ENCODE measurements around the gene SF3B1. TPM values are rescaled to one million over a fixed set of nuclear protein-coding genes. Genes with fewer than 3 reads are reported as not detected.

SF3B1 gene
- total and polyA plus RNA-seq, 2 of the 13 experiments (the other 11 are each of a cell fraction or from before 2014, with no cell fraction given): 387 to 750 TPM

DNA sequence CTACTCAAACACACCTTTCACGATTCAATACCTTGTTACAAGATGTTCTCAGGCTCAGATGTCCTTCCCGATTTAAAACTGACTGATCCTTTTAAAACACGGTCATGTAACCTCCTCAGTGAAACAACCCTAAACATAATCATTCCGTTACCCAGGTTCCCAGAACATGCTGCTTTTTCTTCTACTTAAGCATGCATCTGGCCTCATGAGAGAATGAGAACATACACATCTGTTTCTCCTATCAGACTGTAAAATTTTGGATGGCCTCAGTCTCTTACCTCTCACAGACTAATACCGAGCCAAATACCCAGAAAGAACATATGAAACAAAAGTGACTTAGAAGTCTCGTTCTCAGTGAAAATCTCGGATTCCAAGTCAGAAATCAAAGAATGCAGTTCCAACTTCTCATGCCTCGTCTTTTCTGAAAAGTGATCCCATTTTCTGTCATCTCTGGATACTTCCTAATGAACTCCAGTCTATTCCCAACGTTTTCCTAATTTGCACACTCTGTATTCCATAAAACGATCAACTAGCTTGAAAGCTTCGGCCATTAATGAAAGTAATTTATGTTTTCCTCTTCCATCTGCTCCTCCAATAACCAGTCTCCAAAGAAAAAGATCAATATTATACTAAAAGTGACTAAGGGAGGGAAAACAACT, 919 bp downstream of the SF3B1 start (continued):
- TF ChIP-seq CBX1 (IDR thresholded peaks at IDR 0.05; ENCODE audit: low read depth): no peak
- no peak for TF ChIP-seq PAX8 (CRISPR knock-in tag; IDR thresholded peaks at IDR 0.05; ENCODE audit: borderline replicate concordance)
- no peak for TF ChIP-seq CREB1 (IDR thresholded peaks at IDR 0.05)
- peak; percentile 21; the same call in 1 of the 2 replicates for TF ChIP-seq CREB1 (CRISPR knock-in tag; IDR thresholded peaks at IDR 0.05)
- TF ChIP-seq KMT2A (CRISPR knock-in tag; IDR thresholded peaks at IDR 0.05): no peak
- 0 out of 2 replicates have a peak, but pooled peaks have one; percentile 48 for TF ChIP-seq ZNF878 (CRISPR knock-in tag; IDR thresholded peaks at IDR 0.05)
- TF ChIP-seq ZBTB8A (CRISPR knock-in tag; IDR thresholded peaks at IDR 0.05; ENCODE audit: borderline replicate concordance, low read depth): no peak
- TF ChIP-seq MAFF (IDR thresholded peaks at IDR 0.05; ENCODE audit: low read depth, low read length): no peak
- TF ChIP-seq, protein P1, sequence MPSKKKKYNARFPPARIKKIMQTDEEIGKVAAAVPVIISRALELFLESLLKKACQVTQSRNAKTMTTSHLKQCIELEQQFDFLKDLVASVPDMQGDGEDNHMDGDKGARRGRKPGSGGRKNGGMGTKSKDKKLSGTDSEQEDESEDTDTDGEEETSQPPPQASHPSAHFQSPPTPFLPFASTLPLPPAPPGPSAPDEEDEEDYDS (CRISPR knock-in tag; IDR thresholded peaks at IDR 0.05): no peak
- TF ChIP-seq MAF1 (CRISPR knock-in tag; IDR thresholded peaks at IDR 0.05; ENCODE audit: borderline replicate concordance): 0 out of 2 replicates have a peak, but pooled peaks have one; percentile 45
- TF ChIP-seq HHEX (CRISPR knock-in tag; IDR thresholded peaks at IDR 0.05): no peak
- peak; percentile 7; the same call in 1 of the 2 replicates for TF ChIP-seq MTF1 (CRISPR knock-in tag; IDR thresholded peaks at IDR 0.05)
- TF ChIP-seq ZNF446 (CRISPR knock-in tag; IDR thresholded peaks at IDR 0.05): 0 out of 2 replicates have a peak, but pooled peaks have one; percentile 0
- TF ChIP-seq JUN (CRISPR knock-in tag; IDR thresholded peaks at IDR 0.05): no peak
- TF ChIP-seq, protein P2, sequence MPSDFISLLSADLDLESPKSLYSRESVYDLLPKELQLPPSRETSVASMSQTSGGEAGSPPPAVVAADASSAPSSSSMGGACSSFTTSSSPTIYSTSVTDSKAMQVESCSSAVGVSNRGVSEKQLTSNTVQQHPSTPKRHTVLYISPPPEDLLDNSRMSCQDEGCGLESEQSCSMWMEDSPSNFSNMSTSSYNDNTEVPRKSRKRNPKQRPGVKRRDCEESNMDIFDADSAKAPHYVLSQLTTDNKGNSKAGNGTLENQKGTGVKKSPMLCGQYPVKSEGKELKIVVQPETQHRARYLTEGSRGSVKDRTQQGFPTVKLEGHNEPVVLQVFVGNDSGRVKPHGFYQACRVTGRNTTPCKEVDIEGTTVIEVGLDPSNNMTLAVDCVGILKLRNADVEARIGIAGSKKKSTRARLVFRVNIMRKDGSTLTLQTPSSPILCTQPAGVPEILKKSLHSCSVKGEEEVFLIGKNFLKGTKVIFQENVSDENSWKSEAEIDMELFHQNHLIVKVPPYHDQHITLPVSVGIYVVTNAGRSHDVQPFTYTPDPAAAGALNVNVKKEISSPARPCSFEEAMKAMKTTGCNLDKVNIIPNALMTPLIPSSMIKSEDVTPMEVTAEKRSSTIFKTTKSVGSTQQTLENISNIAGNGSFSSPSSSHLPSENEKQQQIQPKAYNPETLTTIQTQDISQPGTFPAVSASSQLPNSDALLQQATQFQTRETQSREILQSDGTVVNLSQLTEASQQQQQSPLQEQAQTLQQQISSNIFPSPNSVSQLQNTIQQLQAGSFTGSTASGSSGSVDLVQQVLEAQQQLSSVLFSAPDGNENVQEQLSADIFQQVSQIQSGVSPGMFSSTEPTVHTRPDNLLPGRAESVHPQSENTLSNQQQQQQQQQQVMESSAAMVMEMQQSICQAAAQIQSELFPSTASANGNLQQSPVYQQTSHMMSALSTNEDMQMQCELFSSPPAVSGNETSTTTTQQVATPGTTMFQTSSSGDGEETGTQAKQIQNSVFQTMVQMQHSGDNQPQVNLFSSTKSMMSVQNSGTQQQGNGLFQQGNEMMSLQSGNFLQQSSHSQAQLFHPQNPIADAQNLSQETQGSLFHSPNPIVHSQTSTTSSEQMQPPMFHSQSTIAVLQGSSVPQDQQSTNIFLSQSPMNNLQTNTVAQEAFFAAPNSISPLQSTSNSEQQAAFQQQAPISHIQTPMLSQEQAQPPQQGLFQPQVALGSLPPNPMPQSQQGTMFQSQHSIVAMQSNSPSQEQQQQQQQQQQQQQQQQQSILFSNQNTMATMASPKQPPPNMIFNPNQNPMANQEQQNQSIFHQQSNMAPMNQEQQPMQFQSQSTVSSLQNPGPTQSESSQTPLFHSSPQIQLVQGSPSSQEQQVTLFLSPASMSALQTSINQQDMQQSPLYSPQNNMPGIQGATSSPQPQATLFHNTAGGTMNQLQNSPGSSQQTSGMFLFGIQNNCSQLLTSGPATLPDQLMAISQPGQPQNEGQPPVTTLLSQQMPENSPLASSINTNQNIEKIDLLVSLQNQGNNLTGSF (CRISPR knock-in tag; IDR thresholded peaks at IDR 0.05): no peak
- TF ChIP-seq PHF5A (CRISPR knock-in tag; IDR thresholded peaks at IDR 0.05; ENCODE audit: low read depth, unreplicated experiment): peak; percentile 15
- TF ChIP-seq CBFB (CRISPR knock-in tag; IDR thresholded peaks at IDR 0.05): no peak
- TF ChIP-seq NR2C2 (CRISPR knock-in tag; IDR thresholded peaks at IDR 0.05; ENCODE audit: borderline replicate concordance): no peak
- no peak for TF ChIP-seq PHB2 (IDR thresholded peaks at IDR 0.05; ENCODE audit: partially characterized antibody)
- TF ChIP-seq, protein P3, sequence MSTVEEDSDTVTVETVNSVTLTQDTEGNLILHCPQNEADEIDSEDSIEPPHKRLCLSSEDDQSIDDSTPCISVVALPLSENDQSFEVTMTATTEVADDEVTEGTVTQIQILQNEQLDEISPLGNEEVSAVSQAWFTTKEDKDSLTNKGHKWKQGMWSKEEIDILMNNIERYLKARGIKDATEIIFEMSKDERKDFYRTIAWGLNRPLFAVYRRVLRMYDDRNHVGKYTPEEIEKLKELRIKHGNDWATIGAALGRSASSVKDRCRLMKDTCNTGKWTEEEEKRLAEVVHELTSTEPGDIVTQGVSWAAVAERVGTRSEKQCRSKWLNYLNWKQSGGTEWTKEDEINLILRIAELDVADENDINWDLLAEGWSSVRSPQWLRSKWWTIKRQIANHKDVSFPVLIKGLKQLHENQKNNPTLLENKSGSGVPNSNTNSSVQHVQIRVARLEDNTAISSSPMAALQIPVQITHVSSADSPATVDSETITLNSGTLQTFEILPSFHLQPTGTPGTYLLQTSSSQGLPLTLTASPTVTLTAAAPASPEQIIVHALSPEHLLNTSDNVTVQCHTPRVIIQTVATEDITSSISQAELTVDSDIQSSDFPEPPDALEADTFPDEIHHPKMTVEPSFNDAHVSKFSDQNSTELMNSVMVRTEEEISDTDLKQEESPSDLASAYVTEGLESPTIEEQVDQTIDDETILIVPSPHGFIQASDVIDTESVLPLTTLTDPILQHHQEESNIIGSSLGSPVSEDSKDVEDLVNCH (CRISPR knock-in tag; IDR thresholded peaks at IDR 0.05): no peak
- TF ChIP-seq, protein P4, sequence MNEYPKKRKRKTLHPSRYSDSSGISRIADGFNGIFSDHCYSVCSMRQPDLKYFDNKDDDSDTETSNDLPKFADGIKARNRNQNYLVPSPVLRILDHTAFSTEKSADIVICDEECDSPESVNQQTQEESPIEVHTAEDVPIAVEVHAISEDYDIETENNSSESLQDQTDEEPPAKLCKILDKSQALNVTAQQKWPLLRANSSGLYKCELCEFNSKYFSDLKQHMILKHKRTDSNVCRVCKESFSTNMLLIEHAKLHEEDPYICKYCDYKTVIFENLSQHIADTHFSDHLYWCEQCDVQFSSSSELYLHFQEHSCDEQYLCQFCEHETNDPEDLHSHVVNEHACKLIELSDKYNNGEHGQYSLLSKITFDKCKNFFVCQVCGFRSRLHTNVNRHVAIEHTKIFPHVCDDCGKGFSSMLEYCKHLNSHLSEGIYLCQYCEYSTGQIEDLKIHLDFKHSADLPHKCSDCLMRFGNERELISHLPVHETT (CRISPR knock-in tag; conservative IDR thresholded peaks at IDR 0.05): no peak
- TF ChIP-seq ZNF143 (CRISPR knock-in tag; IDR thresholded peaks at IDR 0.05): no peak
